Bronchial epithelial cell (primary cell): ENCODE results near the gene DEFB113. TPM values are rescaled to one million over a fixed set of nuclear protein-coding genes. Genes with fewer than 3 reads are reported as not detected.

Source experiments
- DNase-seq: peaks from one replicate; pipeline ENCODE4 v3.0.0-alpha.2; 2010; ENCODE audit warnings: low read depth
- FAIRE-seq: peaks from 2 replicates; lab custom pipeline; 2011; peaks lifted over from hg19 to GRCh38; lab: Jason Lieb, UNC
- H3K27me3 ChIP-seq: 2 replicates; pipeline ENCODE4 v1.5.1; 2011; ENCODE audit warnings: low read length; ENCODE audit not compliant: control insufficient read depth, insufficient read depth
- H3K36me3 ChIP-seq: 2 replicates; pipeline ENCODE4 v1.5.1; 2011; ENCODE audit warnings: low read length; ENCODE audit not compliant: control insufficient read depth, insufficient read depth
- H3K4me3 ChIP-seq: 2 replicates; pipeline ENCODE4 v1.5.1; 2011; ENCODE audit warnings: mild to moderate bottlenecking, low read depth, low read length, control low read depth
- CTCF ChIP-seq: IDR thresholded peaks from 2 replicates; pipeline ENCODE4 v1.5.1; 2011; ENCODE audit warnings: mild to moderate bottlenecking, moderate library complexity, low read length, control low read depth, inconsistent platforms; ENCODE audit not compliant: insufficient read depth, severe bottlenecking
- total RNA-seq: library from RNA; depleted of rRNA; stranded (reverse); fragments of >200 nt; gene quantifications from 2 replicates; pipeline ENCODE4 v1.2.1, GENCODE V29; 2014

DEFB113 gene
- total RNA-seq, 1 donor from 2014 or later = not detected

GRCh38 chr6:49966823-49967222 lies 2.6 kb downstream of the DEFB113 start:
- FAIRE-seq (no peak), DNase-seq (no peak)
- TF ChIP-seq CTCF = no peak

GRCh38 chr6:49966334-49966733 lies 3.1 kb downstream of the DEFB113 start:
- DNase-seq (no peak), FAIRE-seq (no peak)
- Histone ChIP-seq H3K36me3 (no peaks in the 10 kb centered on the region), H3K4me3 (no peak overlapping the region), H3K27me3 (no peaks in the 10 kb centered on the region)
- no peak for TF ChIP-seq CTCF

More at GRCh38 chr6:49966823-49967222, 2.6 kb downstream of the DEFB113 start:
- Histone ChIP-seq H3K36me3 (no peaks in the 10 kb centered on the region), H3K27me3 (no peaks in the 10 kb centered on the region), H3K4me3 (no peak overlapping the region)

- DNase-seq (no peak), FAIRE-seq (no peak)
- no peaks in the 10 kb centered on the region for H3K27me3 ChIP-seq
- no peak within 1 kb of the TSS for H3K4me3 ChIP-seq
- TF ChIP-seq CTCF = no peak
- no peaks in the 10 kb centered on the region for H3K36me3 ChIP-seq
These were observed 5.4 kb downstream of the DEFB113 start, which contains the start of gene DEFB114 for GRCh38 chr6:49964064-49964463. DEFB114 (minus strand) TSS chr6:49964164; CDS start chr6:49964105, 59 bp downstream.

GRCh38 chr6:49958180-49958579 lies 11.2 kb downstream of the DEFB113 start:
- FAIRE-seq (no peak), DNase-seq (no peak)
- Histone ChIP-seq H3K27me3 (no peaks in the 10 kb centered on the region), H3K4me3 (no peak overlapping the region), H3K36me3 (no peaks in the 10 kb centered on the region)
- TF ChIP-seq CTCF = no peak

- TF ChIP-seq CTCF = no peak
- DNase-seq (no peak), FAIRE-seq (no peak)
- H3K4me3 ChIP-seq = no peak overlapping the region
- H3K27me3 ChIP-seq = no peaks in the 10 kb centered on the region
- H3K36me3 ChIP-seq = no peaks in the 10 kb centered on the region
These were observed 13.6 kb downstream of the DEFB113 start for GRCh38 chr6:49955847-49956246.

GRCh38 chr6:49951926-49952325 lies 17.5 kb downstream of the DEFB113 start:
- no peaks in the 10 kb centered on the region for H3K27me3 ChIP-seq
- no peaks in the 10 kb centered on the region for H3K36me3 ChIP-seq
- TF ChIP-seq CTCF = no peak
- no peak overlapping the region for H3K4me3 ChIP-seq
- no peak for DNase-seq
- no peak for FAIRE-seq
